ENCODE results near the gene ENO4.

Gene ENO4

DNA sequence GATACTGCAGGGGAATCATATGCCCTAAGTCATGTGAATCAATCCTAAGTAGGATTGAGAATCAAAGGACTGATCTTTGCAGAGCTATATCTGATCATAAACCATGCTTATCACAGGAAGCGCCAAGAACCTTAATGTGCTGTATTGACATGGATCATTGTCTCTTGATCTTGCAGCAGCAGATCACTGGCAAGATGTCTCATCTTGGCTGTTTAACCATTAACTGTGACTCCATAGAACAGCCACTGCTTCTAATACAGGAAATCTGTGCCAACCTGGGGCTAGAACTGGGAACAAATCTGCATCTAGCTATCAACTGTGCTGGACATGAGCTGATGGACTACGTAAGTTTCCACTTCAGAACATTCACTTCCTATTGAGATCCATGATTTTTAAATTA, 21.6 kb downstream of the ENO4 start:
- DNase-seq = no peak

DNA sequence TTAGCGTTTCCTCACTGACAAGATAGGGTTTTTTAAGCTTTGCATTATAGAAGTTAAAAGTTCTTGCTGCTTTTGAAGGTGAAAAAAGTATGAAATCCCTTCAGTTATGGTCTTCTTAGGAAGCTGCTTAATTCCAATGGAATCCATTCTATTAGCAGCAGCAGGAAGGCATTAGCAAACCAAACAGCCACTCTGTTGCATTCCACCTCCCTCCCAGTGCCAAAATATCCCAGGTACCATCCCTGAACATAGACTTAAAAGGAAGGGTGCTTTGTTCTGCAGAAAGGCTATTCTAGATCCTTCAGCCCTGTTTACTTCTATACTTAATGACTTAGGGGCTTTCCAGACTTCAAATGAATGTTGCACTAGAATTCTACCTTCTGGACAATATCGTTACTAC, 23.8 kb downstream of the ENO4 start:
- DNase-seq = no peak

DNA sequence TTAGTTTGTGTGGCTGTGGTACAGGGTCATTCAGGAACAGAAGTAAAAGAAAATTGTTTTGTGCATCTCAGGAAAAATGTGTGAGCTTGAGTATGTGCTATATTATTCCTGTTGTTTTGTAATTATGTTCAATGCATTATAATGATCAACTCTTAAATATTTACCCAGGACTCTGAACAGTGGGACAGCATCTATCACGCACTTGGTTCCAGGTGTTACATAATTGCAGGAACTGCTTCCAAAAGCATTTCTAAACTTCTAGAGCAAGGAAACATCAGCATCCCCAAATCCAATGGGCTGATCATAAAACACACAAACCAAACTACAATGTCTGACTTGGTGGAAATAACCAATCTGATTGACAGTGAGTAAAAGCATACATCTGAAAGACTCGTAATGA, 26.6 kb downstream of the ENO4 start:
- DNase-seq = no peak

DNA sequence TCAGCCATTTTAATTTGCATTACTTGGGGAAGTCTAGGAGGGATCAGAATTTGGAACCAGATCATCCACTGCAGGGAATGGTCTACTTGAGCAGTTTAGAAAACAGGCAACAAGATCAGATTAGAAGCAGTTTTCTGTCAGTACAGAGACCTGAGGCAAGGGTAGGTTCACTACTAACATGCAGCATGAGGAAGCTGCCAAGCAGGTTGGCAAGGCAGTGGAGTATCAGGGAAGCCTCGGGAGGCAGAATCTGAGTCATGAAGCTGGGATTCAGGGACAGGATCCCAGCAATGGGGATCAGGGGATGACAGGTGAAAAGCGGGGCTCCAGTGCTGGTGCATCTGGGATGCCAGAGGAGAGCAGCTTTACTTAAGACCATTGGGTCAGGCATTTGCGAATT, 28.1 kb downstream of the ENO4 start:
- DNase-seq = no peak

DNA sequence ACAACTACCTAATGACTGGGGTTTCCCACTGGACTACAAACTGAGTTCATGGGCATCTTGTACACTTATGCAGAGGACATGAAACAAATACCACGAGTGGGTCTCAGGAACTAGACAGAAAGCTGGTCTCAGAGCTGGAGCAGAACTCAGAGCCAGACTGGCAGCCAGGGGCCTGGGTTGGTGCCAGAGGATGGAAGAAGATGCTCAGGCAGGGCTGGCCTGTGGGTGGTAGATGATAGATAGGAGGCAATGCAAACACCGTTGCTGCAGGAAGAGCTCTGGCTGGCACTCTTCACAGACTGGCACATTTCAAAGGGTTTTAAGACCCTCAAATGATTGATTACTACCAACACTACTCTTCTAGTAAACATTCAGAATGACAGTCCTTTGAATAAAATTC, 28.8 kb downstream of the ENO4 start:
- DNase-seq = no peak

DNA sequence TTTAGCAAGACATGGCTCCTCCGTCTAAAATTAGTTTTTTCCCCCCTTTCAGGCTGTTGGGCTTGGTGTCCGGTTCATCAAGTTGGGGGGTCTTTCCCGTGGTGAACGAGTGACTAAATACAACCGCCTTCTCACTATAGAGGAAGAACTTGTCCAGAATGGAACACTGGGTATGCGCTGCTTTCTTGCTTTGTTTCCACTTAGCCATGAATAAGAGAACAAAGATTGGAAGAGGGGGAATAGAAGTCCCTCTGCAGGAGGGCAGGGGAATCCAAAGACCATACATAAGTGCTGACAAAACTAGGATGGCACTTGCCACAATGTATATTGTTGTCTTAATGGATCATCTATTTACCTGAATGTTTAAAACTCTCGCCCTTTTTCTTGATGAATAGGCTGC, 30.5 kb downstream of the ENO4 start:
- DNase-seq = no peak

DNA sequence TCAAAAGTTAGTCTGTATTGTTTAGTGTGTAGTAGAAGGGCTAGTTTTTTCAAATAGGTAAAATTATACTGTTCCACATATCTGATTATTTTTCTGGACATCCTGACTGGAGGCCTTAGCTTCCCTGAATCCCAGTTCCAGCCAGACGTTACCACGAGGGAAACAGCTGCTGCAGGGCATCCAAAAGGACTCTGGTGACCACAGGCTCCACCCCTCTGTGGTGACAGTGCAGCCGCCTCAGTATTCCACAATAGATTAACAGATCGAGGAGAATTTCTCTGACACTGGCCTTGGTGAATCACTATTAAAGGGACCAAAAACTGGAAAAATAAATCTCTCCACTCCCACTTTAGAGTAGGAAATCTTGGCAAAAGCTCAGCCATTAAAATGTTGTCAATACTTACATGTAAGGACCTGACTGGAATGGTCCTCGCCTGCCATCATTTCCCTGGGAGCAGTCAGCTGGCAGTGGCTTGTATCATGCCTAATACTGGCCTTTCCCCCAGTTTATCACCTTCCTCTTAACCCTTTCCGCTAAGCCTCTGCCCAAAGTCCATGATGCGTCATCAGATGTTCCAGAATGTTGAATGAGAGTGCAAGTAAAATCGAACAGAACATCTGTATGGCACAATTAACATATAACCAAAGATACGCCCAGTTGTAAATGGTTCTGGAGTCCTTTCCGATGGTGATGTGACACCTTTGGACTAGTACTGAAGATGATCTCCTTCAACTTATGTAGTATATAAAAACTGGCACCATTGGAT, 31.6 kb downstream of the ENO4 start:
- DNase-seq = no peak

DNA sequence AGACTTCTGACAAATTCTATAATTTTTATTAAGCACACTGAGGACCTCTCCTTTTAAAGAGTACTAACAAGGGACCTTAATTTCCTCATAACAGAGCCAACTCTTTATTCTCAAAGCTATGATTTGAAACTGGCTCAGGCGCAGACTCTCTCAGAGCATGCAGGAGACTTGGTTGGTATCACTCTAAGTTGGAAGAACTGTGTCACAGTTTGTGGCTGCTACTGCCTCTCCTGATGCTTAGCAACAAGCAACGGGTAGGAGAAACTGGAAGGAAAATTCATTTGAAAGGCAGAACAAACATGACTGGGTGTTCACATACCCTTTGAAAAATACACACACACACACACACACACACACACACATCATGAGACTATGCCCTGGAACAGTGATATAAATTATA, 33.3 kb downstream of the ENO4 start:
- no peak for DNase-seq

DNA sequence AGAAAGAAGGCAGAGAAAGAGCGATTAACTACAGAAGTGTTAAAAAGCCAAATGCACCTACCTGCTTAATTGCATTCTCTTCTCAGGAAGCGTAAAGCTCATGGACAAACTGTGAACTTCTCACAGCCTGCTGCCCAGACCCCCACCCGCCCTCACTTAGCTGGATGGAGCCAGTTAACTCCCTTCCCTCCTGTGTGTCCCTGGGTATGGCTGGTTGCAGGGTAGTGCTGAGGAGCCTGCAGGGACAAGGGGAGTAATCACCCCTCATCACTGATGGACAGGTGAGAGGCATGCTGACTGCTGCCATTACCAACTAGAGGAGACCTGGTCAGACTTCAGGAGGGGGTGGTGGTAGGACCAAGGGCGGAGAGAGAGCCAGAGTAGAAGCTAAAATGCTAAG, 37.5 kb downstream of the ENO4 start:
- no peak for DNase-seq

DNA sequence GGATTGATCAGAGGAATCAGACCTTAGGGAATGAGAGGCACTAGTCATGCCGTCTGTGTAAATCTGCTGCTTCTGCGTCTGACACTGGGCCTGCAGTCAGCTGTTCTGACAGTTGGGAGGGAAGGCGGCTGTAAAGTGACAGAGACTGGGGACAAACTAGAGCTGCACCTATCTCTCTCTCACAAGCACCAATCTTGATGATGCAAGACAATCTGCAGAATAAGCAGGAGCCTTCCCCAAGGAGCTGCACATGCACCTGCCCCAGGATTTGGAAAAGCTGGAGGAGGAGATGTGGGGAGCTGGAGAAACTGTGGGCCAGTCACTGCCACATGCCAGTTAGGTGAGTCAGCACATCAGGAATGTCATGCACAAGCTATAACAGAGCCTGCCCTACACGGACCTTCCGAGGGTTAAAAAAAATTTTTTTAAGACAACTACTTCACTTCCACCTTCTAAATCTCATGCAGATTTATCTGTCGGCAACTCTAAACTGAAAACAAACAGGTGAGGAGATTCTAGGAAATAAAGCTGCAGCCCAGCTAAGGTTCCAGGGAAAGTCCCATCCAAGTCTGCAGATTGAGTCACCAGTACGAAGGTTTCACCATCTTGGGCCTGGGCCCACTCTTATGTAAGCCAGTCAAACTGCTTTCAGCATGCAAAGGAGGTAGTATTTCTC, 39.2 kb downstream of the ENO4 start:
- peak; percentile 40 to 56 (median 48) for DNase-seq

DNA sequence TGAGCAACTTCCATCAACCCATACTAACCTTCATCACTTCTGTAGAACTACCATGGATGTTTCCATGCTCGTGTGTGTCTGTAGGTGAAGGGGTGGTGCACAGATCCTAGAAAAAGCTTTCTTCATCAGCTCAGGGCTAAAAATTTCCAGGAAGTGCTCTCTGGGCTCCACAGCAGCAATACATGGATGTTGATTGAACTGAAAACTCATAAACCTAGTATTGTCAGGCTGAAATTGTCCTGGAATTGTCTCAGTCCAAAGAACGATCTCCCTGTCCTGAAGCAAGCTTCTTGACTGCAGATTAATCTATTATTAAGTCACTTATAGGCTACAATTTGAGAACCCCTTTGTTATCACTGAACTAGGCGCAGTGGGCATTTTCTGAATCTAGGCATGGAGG, 39.8 kb downstream of the ENO4 start:
- no peak for DNase-seq

DNA sequence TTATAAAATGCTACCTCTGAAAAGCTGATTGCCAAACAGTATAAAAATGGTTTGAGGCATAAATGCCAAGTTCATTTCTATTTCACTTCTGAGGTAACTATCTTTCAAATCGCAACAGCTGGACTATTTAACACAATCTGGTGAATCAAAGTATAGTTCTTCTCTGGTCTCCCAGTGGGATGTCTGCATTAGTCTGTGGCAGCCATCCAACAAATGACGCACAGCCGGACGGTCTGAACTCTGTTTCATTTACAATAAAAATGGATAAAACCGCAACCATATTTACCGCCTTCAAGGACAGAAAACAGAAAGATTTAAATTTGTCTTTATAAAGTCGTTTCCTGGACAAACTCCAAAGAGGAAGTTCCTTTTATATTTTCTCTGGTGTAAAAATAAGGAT, 41.9 kb downstream of the ENO4 start:
- DNase-seq = peak; percentile 14 to 58 (median 42)

DNA sequence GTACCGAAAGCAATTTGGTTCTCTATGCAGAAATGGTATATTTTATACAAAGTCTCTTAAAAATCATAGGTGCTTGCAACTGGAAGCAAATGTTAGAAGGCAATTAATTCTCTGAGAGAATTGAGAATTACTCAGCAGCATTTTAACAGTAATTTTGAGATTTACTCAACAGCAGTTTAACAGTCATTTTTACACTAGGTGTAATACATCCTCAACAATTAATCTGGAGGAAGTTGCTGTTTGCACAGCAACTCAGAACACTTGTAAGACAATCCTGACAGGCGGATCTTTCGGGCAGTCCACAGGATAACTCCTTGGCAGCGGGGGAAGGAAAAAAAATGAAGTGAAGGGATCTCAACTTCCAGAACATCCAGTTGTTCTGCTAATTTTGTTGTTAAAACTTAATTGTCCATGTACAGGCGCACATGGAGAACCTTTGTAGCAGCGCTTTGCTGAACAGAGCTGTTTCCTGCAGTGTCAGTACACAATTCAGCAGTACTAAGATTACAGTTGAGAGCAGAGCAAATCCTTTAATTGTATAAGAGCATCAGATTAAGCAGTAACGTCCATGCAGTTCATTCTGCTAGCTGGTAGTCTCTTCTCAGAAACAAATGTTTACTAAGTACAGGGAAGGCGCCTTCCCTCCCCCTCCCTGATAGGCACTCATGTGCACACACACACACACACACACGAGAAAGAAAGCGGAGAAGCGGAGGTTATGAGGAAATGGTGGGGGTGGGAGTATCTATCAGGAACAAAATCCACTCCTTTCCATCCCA, 43.8 kb downstream of the ENO4 start:
- peak in 2 of 3 donors; percentile 15 to 34 for DNase-seq

DNA sequence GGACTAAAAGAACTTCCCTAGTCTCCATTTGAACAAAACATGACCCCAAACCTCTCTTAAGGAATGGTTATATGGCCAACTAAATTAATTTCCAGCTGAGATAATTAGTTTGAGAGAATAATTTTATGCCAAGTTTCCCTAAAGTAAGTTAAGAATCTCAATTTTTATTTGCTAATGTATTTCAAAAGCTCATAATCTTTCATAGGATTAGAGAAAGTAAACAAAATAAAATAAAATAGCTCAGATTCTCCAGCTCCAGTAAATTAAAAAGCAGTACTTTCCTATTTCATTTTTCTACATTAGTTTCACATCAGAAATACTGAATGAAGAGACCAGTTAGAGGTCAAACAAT, 44.4 kb downstream of the ENO4 start:
- DNase-seq = no peak

DNA sequence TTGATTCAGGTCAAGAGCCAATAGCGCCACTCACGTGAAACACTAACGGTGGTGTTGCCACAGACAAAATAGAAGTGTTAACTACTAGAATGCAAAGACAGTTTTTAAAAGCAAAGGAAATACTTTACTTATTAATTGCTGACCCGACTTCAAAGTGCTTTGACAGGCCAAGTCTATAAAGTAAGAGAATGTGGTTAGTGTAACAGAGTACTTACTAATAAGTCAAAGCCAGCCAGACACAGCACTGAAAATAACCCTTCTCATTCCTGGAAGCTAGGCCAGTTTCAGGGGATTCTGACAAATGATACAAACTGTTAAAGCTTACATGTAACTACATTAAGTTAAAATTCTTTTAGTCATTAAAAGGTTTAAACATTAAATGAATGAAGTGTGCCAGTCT, 50.3 kb downstream of the ENO4 start:
- DNase-seq = no peak

DNA sequence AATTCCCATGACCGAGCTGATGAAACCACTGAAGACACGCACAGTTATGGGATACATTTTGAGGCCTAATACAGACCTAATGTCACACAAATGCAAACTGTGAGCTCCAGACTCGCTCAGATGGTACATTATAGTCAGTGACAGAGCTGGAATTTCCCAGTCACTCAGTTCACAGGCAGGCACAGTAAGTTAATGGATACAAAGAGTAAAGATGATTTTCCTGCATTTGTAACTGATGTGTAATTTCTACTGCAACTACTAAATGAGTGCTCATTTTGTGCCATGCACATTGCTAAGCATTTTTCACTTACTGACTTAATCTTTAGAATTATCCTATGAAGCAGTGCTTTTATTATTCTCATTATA, 56.5 kb downstream of the ENO4 start:
- peak in 1 of 3 donors; percentile 21 for DNase-seq

DNA sequence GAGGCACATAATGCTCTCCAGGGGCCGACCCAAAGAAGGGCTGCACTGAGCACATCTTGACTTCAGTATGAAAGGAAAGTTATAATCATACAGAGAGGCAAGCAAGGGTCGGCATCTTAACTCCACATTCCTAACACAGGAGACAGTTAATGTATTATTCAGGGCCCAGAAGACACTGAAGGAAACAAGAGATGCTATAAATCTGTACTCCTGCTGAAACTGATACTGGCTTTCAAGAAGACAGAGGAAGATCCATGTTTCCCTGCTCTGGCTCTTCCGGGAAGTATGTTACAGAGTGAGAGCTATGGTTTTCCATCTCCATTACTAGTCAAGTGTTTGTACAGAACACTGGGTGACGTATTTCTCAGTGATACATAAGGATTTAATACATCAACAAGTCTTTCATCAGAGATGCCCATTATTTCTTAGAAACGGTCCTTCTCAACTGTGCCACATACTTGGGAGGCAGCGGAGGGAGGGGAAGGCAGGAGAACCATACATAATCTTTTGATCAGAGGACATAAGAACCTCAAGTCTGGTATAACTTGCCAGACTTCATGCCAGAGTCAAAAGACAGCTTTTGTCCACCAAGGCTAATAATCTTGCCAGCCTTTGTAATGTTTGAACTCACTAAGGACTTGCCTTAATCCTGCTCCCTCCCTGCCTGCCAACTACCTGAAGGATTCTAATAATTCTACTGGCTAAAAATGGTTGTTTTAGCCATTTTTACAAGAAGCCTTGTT, 58.1 kb downstream of the ENO4 start:
- DNase-seq = no peak

DNA sequence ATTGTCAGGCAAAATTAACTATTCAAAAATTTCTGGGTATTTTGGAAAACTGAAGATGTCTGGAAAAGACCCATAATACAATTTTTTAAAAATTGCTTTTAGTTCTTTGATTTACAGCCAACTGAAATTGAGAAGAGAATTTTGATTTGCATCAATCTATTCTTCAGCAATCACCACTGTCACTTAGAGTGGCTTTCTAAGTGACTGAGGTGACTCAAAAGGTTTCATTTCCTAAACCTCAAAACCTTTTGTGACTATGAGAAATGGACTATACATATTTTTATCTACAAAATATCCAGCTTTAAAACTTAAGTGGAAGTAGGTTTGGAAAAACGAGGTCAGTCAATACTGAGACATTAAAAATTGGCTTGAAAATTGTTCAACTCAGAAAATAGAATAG, 60.0 kb downstream of the ENO4 start:
- DNase-seq = no peak

DNA sequence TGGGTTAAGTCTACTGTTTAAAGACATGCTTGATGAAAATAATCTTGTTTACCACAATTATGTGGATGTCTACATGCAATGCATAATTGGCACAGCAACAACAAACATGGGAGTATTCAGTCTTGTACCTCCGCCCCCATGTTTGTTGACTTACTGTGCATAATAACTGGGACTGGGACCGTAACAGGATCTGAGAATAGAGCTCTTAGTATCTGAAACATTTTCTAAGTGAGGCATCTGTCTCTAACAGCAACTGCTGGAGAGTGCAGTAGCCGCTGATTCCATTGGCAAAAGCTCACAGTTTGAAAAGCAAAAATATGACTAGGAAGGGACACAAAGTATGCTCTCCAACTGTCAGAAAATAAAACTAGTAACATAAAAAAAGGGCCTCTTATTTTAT, 61.6 kb downstream of the ENO4 start:
- no peak for DNase-seq

DNA sequence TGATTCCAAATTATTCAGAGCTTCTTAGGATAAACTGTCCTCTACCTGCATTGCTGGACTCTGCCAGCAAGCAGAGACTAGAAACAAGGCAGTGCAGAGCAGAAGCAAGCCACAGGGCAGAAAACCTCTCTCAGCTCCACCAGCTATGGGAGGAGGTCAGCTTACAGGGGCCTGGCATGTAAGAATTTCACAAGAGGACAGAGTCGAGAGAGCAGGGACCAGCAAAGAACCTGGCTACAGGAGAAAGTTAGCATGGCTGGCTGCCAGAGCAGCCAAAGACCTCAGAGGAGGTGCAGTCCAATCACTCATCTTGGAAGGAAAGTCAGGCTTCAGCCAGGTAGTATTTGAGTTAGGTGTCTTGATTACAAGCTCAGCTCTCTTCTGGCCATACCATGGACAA, 62.9 kb downstream of the ENO4 start:
- no peak for DNase-seq

DNA sequence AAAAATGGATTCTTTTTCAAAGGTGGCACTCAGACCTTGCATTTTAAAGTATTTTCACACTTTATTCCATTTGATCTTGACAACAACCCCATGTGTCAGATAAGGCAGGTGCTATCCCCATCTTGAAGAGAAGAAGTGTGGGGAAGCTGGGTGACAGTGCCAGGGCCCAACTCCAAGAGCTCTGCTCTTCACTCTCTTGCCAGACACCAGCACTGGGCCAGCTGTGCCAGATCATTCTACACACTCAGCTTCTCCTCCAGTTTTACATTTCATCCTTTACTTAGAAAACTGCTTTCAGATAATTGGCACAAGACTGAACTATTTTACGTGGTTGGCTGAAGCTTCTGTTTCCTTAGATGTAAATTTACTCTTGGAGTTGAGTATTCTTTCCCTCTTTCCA, 64.4 kb downstream of the ENO4 start:
- DNase-seq = no peak

DNA sequence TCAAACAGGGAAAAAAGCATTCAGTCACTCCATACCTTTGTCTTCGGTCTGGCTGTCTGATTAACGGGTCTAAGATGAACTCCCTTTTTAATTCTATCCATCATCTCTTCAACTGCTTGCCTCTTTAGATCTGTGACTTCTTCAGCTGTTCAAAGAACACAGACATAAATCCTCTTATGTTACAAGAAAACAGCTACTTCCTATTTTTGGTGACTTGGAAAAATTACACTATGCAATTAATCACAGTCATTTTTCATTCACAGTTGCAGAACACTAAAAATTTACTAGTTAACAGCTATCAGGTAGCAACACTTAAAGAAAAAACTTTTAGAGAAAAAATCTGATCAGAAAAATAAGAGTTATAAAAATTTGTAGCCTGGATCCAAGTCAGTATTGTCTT, 66.0 kb downstream of the ENO4 start:
- DNase-seq = no peak

DNA sequence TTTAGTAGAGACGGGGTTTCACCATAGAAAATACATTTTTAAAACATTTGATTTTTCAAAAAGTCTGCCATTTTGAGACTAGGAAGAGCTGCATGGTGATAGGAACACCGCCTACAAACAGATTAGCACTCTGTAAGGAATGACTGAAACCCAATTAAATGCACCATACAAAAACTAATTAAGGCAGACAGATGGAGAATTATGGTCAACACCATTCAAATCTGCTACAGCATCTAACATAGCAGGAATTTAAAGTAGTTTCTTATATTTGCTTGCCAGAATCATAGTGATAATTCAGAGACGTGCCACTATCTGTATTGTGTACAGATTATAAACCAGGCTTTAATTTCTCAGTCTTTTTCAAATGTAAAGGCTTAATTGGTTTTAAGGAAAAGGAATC, 68.2 kb downstream of the ENO4 start:
- DNase-seq = no peak

DNA sequence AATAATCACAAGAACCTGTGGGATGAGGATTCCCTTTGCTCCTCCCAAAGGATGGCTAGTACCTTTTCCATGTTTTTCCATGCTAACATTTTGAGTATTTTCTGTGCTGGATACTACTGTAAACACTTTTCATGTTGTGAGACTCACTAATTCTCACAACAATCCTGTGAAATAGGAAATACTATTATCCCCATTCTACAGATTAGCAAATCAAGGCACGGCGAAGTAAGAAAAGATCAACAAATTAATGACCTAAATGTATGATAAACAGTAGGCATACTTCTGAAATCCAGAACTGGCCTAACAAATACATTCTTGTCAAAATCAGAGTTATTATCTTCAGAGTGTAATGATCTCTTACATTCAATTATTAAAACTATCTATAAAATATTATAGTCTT, 69.3 kb downstream of the ENO4 start:
- DNase-seq = no peak

Measured in suppressor macrophage treated with lipopolysaccharide for 1 hour (primary cell).